Measurements from ENCODE around the gene C11orf87. TPM values are rescaled to one million over a fixed set of nuclear protein-coding genes. Genes with fewer than 3 reads are reported as not detected.

The C11orf87 gene
- total RNA-seq, 1 experiment from 2014 or later = not detected

- DNase-seq = no peak
- Histone ChIP-seq H3K4me2 (no peak overlapping the region), H4K20me1 (ENCODE audit: insufficient read depth) (no peaks in the 10 kb centered on the region; the same call in 1 of the 2 replicates), H3K79me2 (ENCODE audit: low read depth) (no peaks in the 10 kb centered on the region), H3K9me2 (ENCODE audit: insufficient read depth) (no peaks in the 10 kb centered on the region), H3K4me3 (no peak overlapping the region), H3K36me3 (ENCODE audit: low read depth) (no peaks in the 10 kb centered on the region), H3F3A (ENCODE audit: insufficient read depth, low read depth) (no peaks in the 10 kb centered on the region), H3K4me1 (replicated peaks; ENCODE audit: insufficient read depth) (no peaks in the 10 kb centered on the region), H2AFZ (no peak overlapping the region), H3K27ac (no peak overlapping the region), H3K9me3 (ENCODE audit: insufficient read depth, low read depth) (no peaks in the 10 kb centered on the region), H3K27me3 (ENCODE audit: insufficient read depth, low read depth) (no peaks in the 10 kb centered on the region)
- TF ChIP-seq CTCF (conservative IDR thresholded peaks at IDR 0.05) (no peak), EZH2 (IDR thresholded peaks at IDR 0.05; ENCODE audit: low read depth) (no peak)
- POLR2A ChIA-PET (ENCODE audit: unreplicated experiment) = no interaction called here
- intact Hi-C loops (cut with micrococcal nuclease; ENCODE audit: unreplicated experiment) = no loop called here
- CTCF ChIA-PET = no interaction called here
- no TSS peak for BruUV-seq (replicated peaks)
These were observed 32.9 kb downstream of the C11orf87 start for GRCh38 chr11:109454857-109455256.

Data from PC-9 (cell line).